GM18870 (cell line): Measurements from ENCODE around the gene ZNF160.
"Not testable (repeated sequence)": the region's sequence is repeated elsewhere in the genome, so short reads cannot be mapped to it uniquely, and the experiment has no call there.

Experiments used
- ATAC-seq: cut with Tn5 transposase; IDR thresholded peaks from one replicate; pipeline ENCODE4 v1.9.1; 2021; ENCODE audit warnings: moderate library complexity; ENCODE audit not compliant: unreplicated experiment

Gene ZNF160

GRCh38 chr19:53103234-53104203 is at the start of gene ZNF160:
ZNF160 (minus strand) TSS chr19:53103422; CDS start chr19:53086276, 17,146 bp downstream.
- ATAC-seq, result peak; percentile 62

GRCh38 chr19:53147645-53148044 is 44.4 kb upstream of the ZNF160 start:
- ATAC-seq, result no peak

- ATAC-seq, result no peak
Observed at GRCh38 chr19:53140351-53140750, 37.1 kb upstream of the ZNF160 start.

GRCh38 chr19:53136432-53136831 is 33.2 kb upstream of the ZNF160 start:
- no peak for ATAC-seq

- ATAC-seq, result no peak
Observed at GRCh38 chr19:53132141-53132991, 29.1 kb upstream of the ZNF160 start, which contains the start of gene ZNF415. ZNF415 (minus strand) TSS chr19:53132910; CDS start chr19:53122676, 10,234 bp downstream.

- ATAC-seq, result no peak
Observed at GRCh38 chr19:53131727-53132126, 28.5 kb upstream of the ZNF160 start.

- no peak for ATAC-seq
Observed at GRCh38 chr19:53131085-53131590, 27.9 kb upstream of the ZNF160 start.

GRCh38 chr19:53130506-53130905 is 27.3 kb upstream of the ZNF160 start:
- no peak for ATAC-seq

- not testable (repeated sequence) for ATAC-seq
Observed at GRCh38 chr19:53126733-53127526, 23.7 kb upstream of the ZNF160 start.

- no peak for ATAC-seq
Observed at GRCh38 chr19:53123400-53123799, 20.2 kb upstream of the ZNF160 start.

- ATAC-seq, result no peak
Observed at GRCh38 chr19:53112286-53112685, 9.1 kb upstream of the ZNF160 start.

- no peak for ATAC-seq
Observed at GRCh38 chr19:53109527-53109926, 6.3 kb upstream of the ZNF160 start.

- ATAC-seq, result no peak
Observed at GRCh38 chr19:53102756-53103233, 427 bp downstream of the ZNF160 start.

GRCh38 chr19:53102206-53102755 is 941 bp downstream of the ZNF160 start:
- ATAC-seq, result no peak

GRCh38 chr19:53101518-53101917 is 1.7 kb downstream of the ZNF160 start:
- ATAC-seq, result no peak

- ATAC-seq, result not testable (repeated sequence)
Observed at GRCh38 chr19:53098570-53098969, 4.7 kb downstream of the ZNF160 start.

GRCh38 chr19:53096982-53097690 is 6.1 kb downstream of the ZNF160 start:
- not testable (repeated sequence) for ATAC-seq

GRCh38 chr19:53096579-53096978 is 6.6 kb downstream of the ZNF160 start:
- not testable (repeated sequence) for ATAC-seq
